Peyer's patch (tissue), 4 donors: ENCODE data around the gene HRH2. TPM values are rescaled to one million over a fixed set of nuclear protein-coding genes. Genes with fewer than 3 reads are reported as not detected.

Experiments
- DNase-seq, 3 donors: peaks; one replicate each; pipeline ENCODE4 v3.0.0-alpha.2; 2017 to 2019
- H3K27ac ChIP-seq, 4 donors: fragments of 200-600 bp; sonication (generic); one replicate each; pipeline ENCODE4 v1.5.1; 2016 to 2019
- H3K27me3 ChIP-seq, 2 donors: fragments of 200-600 bp; sonication (generic); one replicate each; pipeline ENCODE4 v1.5.1; 2019
- H3K36me3 ChIP-seq, 3 donors: fragments of 200-600 bp; sonication (generic); one replicate each; pipeline ENCODE4 v1.5.1; 2016 to 2019
- H3K4me1 ChIP-seq, 4 donors: fragments of 200-600 bp; sonication (generic); one replicate each; pipeline ENCODE4 v1.5.1; 2016 to 2019
- H3K4me3 ChIP-seq, 4 donors: fragments of 200-600 bp; sonication (generic); 1 replicate in 3 of 4; 2 replicates in 1 of 4; pipeline ENCODE4 v1.5.1; 2016 to 2019; ENCODE audit warnings: mild to moderate bottlenecking in 1 of 4
- H3K9me3 ChIP-seq, 4 donors: fragments of 200-600 bp; sonication (generic); one replicate each; pipeline ENCODE4 v1.5.1; 2016 to 2019; ENCODE audit warnings: mild to moderate bottlenecking in 1 of 4
- POLR2A ChIP-seq, 2 donors: fragments of 450-650 bp; IDR thresholded peaks; one replicate each; pipeline ENCODE4 v1.5.1; 2017; ENCODE audit warnings: antibody characterized with exemption in 2 of 2, mild to moderate bottlenecking in 2 of 2, moderate library complexity in 2 of 2
- total RNA-seq, 4 donors: library from RNA; depleted of rRNA; stranded (reverse); fragments of >200 nt; gene quantifications; one replicate each; pipeline ENCODE4 v1.1.0, GENCODE V29; 2016
- TF ChIP-seq, protein P1 (sequence below), 6 experiments: fragments of 450-650 bp in 4 of 6; fragments of 200-600 bp in 2 of 6; sonication (generic) in 1 of 6; IDR thresholded peaks; one replicate each; pipeline ENCODE4 v1.5.1; 2017 to 2019; ENCODE audit warnings: antibody characterized with exemption in 6 of 6, mild to moderate bottlenecking in 3 of 6, moderate library complexity in 1 of 6

HRH2 gene
- total RNA-seq, 4 donors from 2014 or later: 0.83 to 8.6 (median 2.2) TPM

DNA sequence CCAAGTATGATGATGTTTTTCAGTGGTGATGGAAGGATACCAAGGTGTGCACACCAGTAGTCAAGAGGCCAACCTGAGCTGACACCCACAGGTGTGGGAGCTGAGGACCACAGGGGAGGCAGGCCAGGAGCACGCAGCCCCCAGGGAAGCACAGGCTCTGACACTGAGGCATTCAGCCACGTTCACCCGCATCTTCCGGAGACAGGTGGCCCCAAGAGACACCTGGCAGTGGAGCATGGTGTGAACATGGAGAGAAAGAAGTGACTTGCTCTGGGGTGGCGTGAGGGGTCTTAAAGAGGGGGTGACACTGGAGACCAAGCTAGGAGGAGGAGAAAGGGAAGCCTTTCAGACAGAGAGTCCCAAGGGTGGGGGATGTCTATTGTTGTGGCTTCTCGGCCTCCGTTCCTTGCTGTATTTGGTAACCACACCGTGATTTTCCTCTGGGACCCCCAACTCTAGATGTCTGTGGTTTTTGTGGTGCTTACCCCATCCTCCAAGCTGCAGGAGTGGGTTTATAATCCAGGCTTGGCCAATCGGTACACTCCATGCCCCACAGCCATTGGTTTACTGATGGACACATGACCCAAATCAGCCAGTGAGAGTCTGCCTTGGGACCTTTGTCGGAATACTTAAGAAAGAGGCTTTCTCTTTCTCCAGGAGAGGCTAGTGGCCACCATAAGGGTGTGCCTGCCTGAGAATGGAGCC, 84.6 kb downstream of the HRH2 start:
- Histone ChIP-seq H3K9me3 (no peaks in the 10 kb centered on the region), H3K36me3 (no peaks in the 10 kb centered on the region), H3K27me3 (no peaks in the 10 kb centered on the region), H3K4me1 (no peaks in the 10 kb centered on the region), H3K27ac (no peak overlapping the region), H3K4me3 (no peak overlapping the region)
- TF ChIP-seq, protein P1, sequence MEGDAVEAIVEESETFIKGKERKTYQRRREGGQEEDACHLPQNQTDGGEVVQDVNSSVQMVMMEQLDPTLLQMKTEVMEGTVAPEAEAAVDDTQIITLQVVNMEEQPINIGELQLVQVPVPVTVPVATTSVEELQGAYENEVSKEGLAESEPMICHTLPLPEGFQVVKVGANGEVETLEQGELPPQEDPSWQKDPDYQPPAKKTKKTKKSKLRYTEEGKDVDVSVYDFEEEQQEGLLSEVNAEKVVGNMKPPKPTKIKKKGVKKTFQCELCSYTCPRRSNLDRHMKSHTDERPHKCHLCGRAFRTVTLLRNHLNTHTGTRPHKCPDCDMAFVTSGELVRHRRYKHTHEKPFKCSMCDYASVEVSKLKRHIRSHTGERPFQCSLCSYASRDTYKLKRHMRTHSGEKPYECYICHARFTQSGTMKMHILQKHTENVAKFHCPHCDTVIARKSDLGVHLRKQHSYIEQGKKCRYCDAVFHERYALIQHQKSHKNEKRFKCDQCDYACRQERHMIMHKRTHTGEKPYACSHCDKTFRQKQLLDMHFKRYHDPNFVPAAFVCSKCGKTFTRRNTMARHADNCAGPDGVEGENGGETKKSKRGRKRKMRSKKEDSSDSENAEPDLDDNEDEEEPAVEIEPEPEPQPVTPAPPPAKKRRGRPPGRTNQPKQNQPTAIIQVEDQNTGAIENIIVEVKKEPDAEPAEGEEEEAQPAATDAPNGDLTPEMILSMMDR (IDR thresholded peaks at IDR 0.05): no peak
- TF ChIP-seq POLR2A (IDR thresholded peaks at IDR 0.05): no peak
- DNase-seq: no peak

DNA sequence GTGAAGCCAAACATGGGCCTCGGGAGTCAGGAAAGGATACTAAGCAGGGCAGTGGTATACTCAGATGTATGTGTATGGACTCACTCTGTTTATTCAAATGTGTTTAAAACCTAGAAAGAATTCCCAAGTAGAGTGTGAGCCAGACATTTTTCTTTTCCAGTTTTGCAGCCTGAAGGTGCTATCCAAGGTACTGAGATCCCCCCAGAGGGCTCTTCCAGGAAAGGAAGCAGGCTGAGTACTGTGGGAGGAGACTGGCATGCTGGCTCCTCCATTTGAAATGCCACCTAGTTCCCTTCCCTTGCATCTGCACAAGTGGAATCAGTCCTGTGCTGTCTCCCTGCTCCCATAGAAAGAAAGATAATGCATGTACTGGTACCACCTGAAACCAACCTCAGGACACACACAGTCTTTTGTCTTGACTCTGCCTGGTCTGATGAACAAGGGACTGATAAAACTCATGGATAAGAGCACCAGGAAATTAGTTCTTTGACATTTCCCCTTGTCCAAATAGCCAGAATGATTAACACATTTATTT, 85.9 kb downstream of the HRH2 start:
- Histone ChIP-seq H3K4me1 (no peaks in the 10 kb centered on the region), H3K27me3 (no peaks in the 10 kb centered on the region), H3K4me3 (no peak overlapping the region), H3K9me3 (no peaks in the 10 kb centered on the region), H3K27ac (no peak overlapping the region), H3K36me3 (no peaks in the 10 kb centered on the region)
- no peak for DNase-seq
- TF ChIP-seq, protein P1 (IDR thresholded peaks at IDR 0.05): no peak
- TF ChIP-seq POLR2A (IDR thresholded peaks at IDR 0.05): no peak

DNA sequence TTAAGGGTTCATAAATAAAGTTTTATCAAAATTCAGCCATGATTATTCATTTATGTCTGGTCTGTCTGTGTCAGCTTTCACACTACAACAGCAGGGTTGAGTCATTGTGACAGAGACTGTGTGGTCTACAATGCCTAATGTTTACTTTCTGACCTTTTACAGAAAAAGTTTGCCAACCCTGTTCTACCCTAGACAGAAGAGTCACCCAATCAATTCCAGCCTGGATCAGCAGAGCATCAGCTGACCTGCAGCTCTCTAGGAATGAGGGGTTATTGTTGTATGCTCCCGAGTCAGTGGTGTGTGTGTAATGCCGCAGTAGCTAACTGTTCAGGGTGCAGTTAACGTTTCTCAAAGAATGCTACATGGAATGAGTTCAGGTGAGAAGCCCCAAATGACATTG, 87.3 kb downstream of the HRH2 start:
- H3K27ac ChIP-seq: no peak overlapping the region

DNA sequence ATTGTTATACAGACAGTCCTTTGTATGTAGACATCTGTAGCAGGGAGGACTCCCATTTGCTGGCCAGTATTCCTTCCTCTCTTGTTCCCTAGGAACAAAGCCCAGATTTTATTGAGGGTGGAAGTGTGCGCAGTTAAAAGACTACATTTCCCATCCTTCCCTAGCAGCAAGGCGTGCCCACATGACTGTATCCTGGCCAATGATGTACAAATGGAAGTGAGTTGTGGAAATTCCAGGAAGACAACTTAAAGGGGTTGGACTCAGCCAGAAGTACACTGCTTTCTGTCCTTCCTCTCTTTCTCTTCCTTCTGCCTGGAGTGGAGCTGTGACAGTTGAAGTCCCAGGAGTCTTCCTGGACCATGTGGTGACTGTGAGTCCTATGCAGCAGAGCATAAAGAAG, 89.0 kb downstream of the HRH2 start:
- H3K27ac ChIP-seq: no peak overlapping the region
- no peaks in the 10 kb centered on the region for H3K4me1 ChIP-seq
- H3K9me3 ChIP-seq: no peaks in the 10 kb centered on the region
- no peak overlapping the region for H3K4me3 ChIP-seq
- TF ChIP-seq, protein P1 (IDR thresholded peaks at IDR 0.05): no peak
- no peak for TF ChIP-seq POLR2A (IDR thresholded peaks at IDR 0.05)
- no peaks in the 10 kb centered on the region for H3K36me3 ChIP-seq
- no peaks in the 10 kb centered on the region for H3K27me3 ChIP-seq
- no peak for DNase-seq

More for the DNA sequence above, 87.3 kb downstream of the HRH2 start:
- TF ChIP-seq, protein P1 (IDR thresholded peaks at IDR 0.05): no peak
- no peak for TF ChIP-seq POLR2A (IDR thresholded peaks at IDR 0.05)
- Histone ChIP-seq H3K27me3 (no peaks in the 10 kb centered on the region), H3K4me3 (no peak overlapping the region), H3K4me1 (no peaks in the 10 kb centered on the region), H3K9me3 (no peaks in the 10 kb centered on the region), H3K36me3 (no peaks in the 10 kb centered on the region)
- no peak for DNase-seq

DNA sequence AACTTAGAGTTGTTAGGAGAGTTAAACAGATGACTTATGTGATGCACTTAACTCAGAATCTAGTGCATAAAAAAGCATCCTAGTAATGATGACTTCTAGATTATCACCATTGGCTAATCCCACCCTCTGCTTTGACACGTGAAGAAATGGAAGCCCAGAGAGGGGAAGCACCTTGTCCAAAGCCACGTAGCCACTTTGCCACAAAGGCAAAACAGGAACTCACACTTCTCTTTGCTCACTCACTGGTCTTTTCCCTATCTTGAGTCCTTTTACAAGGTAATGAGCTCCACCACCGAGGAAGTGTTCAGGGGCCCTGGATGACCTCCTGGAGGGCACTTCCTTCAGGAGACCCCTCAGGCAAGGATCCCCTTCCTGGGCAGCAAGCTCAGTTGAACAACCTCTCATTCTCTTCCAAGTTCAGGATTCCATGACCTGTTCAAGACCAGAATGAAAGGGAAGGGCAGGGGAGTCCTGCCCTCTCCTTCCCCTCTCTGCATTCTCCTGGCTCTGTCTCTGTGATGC, 89.7 kb downstream of the HRH2 start:
- Histone ChIP-seq H3K36me3 (no peaks in the 10 kb centered on the region), H3K27me3 (no peaks in the 10 kb centered on the region)
- TF ChIP-seq POLR2A (IDR thresholded peaks at IDR 0.05): no peak
- TF ChIP-seq, protein P1 (IDR thresholded peaks at IDR 0.05): no peak

More for the DNA sequence above, 89.7 kb downstream of the HRH2 start:
- Histone ChIP-seq H3K9me3 (no peaks in the 10 kb centered on the region), H3K27ac (no peak overlapping the region), H3K4me1 (no peaks in the 10 kb centered on the region), H3K4me3 (no peak overlapping the region)
- no peak for DNase-seq
